Brain microvascular endothelial cell (primary cell): ENCODE measurements around the gene GPR137.

ENCODE experiments used
- DNase-seq: peaks from one replicate; pipeline ENCODE4 v3.0.0-alpha.2; 2020
- H3K27ac ChIP-seq: fragments of 250-450 bp; sonication (Bioruptor Pico); 2 replicates; pipeline ENCODE4 v1.5.1; 2020; ENCODE audit warnings: mild to moderate bottlenecking, moderate library complexity
- H3K27me3 ChIP-seq: fragments of 250-450 bp; sonication (Bioruptor Pico); replicated peaks from 2 replicates; pipeline ENCODE4 v1.5.1; 2020; ENCODE audit warnings: mild to moderate bottlenecking
- H3K36me3 ChIP-seq: fragments of 250-450 bp; sonication (Bioruptor Pico); replicated peaks from 2 replicates; pipeline ENCODE4 v1.5.1; 2020; ENCODE audit warnings: mild to moderate bottlenecking
- H3K4me3 ChIP-seq: 2 replicates; pipeline ENCODE4 v1.5.1; 2011; ENCODE audit warnings: low read depth, mild to moderate bottlenecking, control low read depth, low read length, moderate library complexity
- in situ Hi-C: cut with HindIII; loops from 2 replicates; pipeline ENCODE4 v1.10.0; 2017; ENCODE audit warnings: low sequenced_read_pairs, low pct_ligation_motif_present
- TF ChIP-seq, protein P1 (sequence below): IDR thresholded peaks from 2 replicates; pipeline ENCODE4 v1.5.1; 2011; ENCODE audit warnings: low read depth, mild to moderate bottlenecking, moderate library complexity, low read length, control low read depth, inconsistent platforms; ENCODE audit errors: missing control alignments

The GPR137 gene

DNA sequence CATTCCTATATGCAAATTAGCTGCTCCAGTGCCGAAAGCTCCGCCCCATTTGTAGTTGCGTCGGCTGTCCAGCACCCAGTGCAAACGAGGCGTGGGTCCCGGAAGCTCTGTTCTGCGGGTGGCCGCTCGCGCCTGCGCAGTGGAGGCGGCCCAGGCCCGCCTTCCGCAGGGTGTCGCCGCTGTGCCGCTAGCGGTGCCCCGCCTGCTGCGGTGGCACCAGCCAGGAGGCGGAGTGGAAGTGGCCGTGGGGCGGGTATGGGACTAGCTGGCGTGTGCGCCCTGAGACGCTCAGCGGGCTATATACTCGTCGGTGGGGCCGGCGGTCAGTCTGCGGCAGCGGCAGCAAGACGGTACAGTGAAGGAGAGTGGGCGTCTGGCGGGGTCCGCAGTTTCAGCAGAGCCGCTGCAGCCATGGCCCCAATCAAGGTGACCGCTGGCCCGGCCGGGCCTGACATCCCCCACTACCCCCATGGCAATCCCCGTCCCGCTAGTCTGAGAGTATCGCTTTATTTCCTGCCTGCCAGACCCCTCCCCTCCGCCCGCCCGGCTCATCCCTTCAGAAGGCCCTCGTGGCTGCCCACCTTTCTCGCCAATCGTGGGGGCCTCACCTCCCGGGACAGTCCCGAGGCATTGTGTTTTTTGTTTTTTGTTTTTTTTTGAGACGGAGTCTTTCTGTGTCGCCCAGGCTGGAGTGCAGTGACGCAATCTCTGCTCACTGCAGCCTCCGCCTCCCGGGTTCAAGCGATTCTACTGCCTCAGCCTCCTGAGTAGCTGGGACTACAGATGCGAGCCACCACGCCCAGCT is 32.5 kb downstream of the GPR137 start, which contains the start of gene PRDX5:
PRDX5 (plus strand) TSS at position 161 of the 805 bp plus-strand sequence; CDS start at position 256, 95 bp downstream.
- Histone ChIP-seq H3K27ac (peak within 1 kb of the TSS; percentile 94), H3K36me3 (peaks cover 34% of the 10 kb centered on the region), H3K4me3 (peak within 1 kb of the TSS; percentile 94), H3K27me3 (no peaks in the 10 kb centered on the region)
- peak; percentile 94 for DNase-seq
- in situ Hi-C loops = no loop called here
- TF ChIP-seq, protein P1, sequence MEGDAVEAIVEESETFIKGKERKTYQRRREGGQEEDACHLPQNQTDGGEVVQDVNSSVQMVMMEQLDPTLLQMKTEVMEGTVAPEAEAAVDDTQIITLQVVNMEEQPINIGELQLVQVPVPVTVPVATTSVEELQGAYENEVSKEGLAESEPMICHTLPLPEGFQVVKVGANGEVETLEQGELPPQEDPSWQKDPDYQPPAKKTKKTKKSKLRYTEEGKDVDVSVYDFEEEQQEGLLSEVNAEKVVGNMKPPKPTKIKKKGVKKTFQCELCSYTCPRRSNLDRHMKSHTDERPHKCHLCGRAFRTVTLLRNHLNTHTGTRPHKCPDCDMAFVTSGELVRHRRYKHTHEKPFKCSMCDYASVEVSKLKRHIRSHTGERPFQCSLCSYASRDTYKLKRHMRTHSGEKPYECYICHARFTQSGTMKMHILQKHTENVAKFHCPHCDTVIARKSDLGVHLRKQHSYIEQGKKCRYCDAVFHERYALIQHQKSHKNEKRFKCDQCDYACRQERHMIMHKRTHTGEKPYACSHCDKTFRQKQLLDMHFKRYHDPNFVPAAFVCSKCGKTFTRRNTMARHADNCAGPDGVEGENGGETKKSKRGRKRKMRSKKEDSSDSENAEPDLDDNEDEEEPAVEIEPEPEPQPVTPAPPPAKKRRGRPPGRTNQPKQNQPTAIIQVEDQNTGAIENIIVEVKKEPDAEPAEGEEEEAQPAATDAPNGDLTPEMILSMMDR = peak; percentile 32

DNA sequence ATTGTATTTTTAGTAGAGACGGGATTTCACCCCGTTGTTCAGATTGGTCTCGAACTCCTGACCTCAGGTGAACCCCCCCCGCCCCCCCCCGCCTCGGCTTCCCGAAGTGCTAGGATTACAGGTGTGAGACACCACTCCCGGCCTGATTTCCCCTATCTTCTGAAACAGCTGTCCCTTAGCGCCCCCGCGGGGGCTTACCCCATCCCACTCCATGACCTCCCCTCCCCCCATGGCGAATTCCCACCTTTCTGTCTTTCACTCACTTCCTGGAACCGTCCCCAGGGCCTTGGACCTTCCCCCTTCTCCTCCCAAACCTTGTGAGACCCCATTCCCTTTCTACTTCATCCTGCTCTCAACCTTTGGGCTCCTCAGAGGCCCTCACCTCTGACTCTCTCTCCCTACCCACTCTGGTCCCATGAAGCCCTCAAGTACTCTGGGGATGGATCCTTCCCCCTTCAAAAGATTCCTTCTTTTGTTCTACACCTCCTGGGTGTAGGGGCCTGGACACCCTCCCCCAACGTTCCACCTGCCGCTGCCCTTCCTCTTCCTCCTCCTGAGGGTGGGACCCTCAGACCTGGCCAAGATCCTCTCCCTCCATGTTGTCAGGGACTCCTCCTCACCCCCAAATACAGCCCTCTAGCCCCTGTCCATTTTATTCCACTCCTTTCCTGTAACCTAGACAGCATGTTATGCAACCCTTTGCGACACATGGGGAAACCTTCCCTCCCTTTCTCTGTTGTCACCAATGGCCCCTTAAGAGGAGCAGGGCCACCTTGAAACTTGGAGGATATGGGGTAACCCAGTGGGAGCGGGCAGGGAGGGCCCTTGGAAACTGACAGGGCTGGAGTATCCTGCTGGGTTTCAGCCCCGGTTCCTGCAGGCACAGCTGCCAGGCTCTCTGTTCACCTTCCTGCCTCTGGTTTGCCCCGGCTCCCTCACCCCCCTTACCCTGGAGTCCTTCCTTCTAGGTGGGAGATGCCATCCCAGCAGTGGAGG is 33.4 kb downstream of the GPR137 start:
- Histone ChIP-seq H3K4me3 (peak overlapping the region; percentile 94), H3K36me3 (peaks cover 34% of the 10 kb centered on the region), H3K27me3 (no peaks in the 10 kb centered on the region), H3K27ac (no peak overlapping the region)
- in situ Hi-C loops = no loop called here
- TF ChIP-seq, protein P1 = no peak
- no peak for DNase-seq

DNA sequence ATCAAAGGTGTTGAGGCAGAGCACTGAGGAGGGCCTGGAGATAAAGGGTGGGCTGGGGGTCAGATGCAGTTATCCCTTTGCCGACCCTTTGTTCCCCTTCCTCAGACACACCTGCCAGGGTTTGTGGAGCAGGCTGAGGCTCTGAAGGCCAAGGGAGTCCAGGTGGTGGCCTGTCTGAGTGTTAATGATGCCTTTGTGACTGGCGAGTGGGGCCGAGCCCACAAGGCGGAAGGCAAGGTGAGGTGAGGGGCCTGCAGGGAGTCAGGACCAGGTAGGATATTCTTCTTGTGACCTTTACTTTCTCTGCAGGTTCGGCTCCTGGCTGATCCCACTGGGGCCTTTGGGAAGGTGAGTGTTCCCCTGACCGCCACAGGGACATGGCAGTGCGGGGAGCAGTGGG is 34.9 kb downstream of the GPR137 start:
- H3K27me3 ChIP-seq = no peaks in the 10 kb centered on the region
- in situ Hi-C loops = no loop called here
- TF ChIP-seq, protein P1 = no peak
- no peak for DNase-seq
- no peak overlapping the region for H3K27ac ChIP-seq
- H3K36me3 ChIP-seq = peaks cover 22% of the 10 kb centered on the region
- H3K4me3 ChIP-seq = no peak overlapping the region

GRCh38 chr11:64321026-64321425 is 35.4 kb downstream of the GPR137 start:
- H3K36me3 ChIP-seq = peaks cover 21% of the 10 kb centered on the region
- no peak overlapping the region for H3K27ac ChIP-seq
- H3K27me3 ChIP-seq = no peaks in the 10 kb centered on the region
- TF ChIP-seq, protein P1 = no peak
- in situ Hi-C loops = no loop called here
- no peak overlapping the region for H3K4me3 ChIP-seq
- DNase-seq = no peak

- Histone ChIP-seq H3K27ac (no peak overlapping the region), H3K4me3 (no peak overlapping the region)
- in situ Hi-C loops = no loop called here
Measured at GRCh38 chr11:64321533-64321932, 35.9 kb downstream of the GPR137 start.

More at GRCh38 chr11:64321533-64321932, 35.9 kb downstream of the GPR137 start:
- Histone ChIP-seq H3K36me3 (peaks cover 21% of the 10 kb centered on the region), H3K27me3 (no peaks in the 10 kb centered on the region)
- DNase-seq = no peak
- TF ChIP-seq, protein P1 = no peak
